ENCODE measurements around the gene AHCTF1.
"Not testable (repeated sequence)": the region's sequence is repeated elsewhere in the genome, so short reads cannot be mapped to it uniquely, and the experiment has no call there.

Gene AHCTF1

GRCh38 chr1:246916026-246916923 lies 15.5 kb downstream of the AHCTF1 start:
- not testable (repeated sequence) for DNase-seq (ENCODE audit: low read depth, low spot score)

DNA sequence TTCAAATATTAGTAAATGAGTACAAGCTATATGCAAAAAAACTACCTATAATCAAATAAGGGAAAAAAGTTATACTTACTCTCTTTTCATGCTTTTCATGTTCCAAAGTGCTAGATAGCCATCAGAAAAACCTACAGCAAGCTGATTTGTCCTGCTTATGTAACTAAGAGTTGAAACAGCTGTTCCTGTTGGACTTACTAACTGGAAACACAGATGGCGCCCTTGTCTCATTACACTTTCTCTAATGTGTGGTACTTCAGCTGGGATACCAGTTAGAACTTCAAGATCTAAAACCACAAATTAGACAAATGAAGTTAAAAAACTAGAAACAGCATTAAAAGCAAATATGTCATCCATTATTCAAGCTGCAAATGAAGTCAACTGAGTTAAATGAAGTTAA lies 24.3 kb downstream of the AHCTF1 start:
- DNase-seq (ENCODE audit: low read depth, low spot score), result no peak

- no peak for DNase-seq (ENCODE audit: low read depth, low spot score)
Measured at GRCh38 chr1:246906833-246907232, 24.9 kb downstream of the AHCTF1 start.

DNA sequence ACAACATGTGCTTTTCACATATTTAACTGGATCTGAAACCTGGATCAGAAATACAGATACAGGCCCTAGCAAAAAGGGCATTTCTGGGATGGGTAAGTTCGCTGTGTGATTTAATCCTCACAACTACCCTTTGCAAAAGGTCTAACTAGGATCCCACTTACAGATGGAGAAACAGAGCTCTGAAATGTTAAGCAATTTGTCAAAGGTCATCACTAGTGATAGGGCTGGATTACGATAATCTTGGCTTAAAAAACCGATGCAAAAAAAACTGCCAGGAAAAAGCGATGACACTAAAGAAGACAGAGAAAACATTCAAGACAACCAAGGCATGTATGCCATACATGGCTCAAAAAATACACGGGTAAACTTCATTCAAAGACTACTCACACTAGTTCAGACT lies 29.9 kb downstream of the AHCTF1 start:
- no peak for DNase-seq (ENCODE audit: low read depth, low spot score)

- DNase-seq (ENCODE audit: low read depth, low spot score), result no peak
Measured at GRCh38 chr1:246897302-246897701, 34.4 kb downstream of the AHCTF1 start.

DNA sequence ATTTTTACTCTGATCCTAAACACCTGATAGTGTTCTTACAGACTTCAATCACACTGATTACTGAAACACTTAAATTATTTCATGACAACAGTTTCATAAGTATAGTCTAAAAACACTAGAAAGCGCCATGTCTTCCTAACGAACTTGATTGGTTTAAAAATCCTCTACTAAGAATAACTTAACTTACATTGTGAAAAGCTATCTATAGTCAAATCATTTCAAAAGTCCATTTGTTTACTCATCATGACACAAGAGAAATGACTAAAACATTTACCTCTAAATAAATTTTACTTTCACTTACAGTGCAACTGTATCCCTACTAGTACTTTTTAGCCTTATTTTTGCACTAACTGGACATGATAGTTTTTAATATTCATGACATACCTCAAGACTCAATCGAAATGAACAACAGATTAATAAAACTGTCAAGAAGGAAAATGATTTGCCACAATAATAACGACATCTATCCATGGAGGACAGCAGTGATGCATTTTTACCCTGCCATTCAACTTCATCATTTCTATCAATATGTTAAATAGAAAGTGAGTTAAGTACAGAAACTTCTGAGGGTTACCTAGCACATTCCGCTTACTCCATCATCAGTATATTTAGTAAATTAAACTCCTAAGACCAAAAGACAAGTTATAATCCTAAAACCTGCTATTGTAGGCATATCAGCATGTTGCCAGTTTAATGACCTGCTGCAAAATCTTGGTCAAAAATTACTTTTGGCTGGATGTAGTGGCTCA lies 38.4 kb downstream of the AHCTF1 start:
- DNase-seq (ENCODE audit: low read depth, low spot score), result no peak

DNA sequence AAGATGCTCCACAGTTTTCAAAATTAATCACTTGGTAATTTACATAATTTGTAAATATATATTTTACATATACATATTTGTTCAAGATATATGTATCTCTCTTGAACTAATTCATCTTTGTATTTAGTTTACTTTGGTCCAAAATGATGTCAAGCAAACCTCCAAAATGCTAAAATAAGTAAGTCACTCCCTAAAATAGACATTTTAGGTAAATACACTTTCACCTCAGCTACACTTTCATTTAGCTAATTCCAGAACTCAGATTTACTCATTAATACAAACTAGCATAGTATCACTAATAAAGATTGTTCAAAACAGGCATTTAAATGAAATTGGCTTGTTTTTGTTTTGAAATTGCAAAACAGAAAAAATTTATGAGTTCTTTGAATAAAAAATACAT lies 40.6 kb downstream of the AHCTF1 start:
- no peak for DNase-seq (ENCODE audit: low read depth, low spot score)

DNA sequence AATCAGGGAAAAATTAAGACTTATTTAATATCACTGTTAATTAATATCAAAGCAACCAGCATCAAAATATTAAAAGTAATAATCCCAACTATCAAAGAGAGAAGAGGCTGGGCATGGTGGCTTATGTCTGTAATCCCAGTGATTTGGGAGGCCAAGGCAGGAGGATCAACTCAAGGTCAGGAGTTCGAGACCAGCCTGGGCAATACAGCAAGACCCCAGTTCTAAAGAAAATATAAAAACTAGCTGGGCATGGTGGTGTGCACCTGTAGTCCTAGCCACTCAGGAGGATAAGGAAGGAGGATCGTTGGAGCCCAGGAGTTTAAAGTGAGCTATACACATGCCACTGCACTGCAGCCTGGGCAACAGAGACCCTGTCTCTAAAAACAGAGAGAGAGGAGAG lies 43.2 kb downstream of the AHCTF1 start:
- DNase-seq (ENCODE audit: low read depth, low spot score), result no peak

DNA sequence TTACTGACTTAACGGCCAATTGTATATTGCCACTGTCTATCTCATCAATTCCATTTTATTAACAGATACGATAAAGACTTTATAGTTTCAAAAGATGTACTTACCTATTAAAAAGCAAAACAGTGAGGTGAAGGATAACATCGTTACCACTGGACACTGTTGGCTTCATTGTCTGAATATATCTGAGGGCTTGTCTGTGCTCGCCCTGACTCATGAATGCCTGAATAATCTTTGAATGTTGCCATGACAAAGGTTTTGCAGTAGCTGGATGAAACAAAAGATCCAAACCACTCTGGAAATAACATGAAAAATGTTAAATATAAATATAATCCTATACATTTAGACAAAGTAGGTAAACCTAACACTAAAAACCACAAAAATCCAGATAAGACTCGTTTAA lies 46.4 kb downstream of the AHCTF1 start:
- not testable (repeated sequence) for DNase-seq (ENCODE audit: low read depth, low spot score)

- DNase-seq (ENCODE audit: low read depth, low spot score), result no peak
Measured at GRCh38 chr1:246878551-246878950, 53.2 kb downstream of the AHCTF1 start.

GRCh38 chr1:246876431-246876830 lies 55.3 kb downstream of the AHCTF1 start:
- DNase-seq (ENCODE audit: low read depth, low spot score), result no peak

GRCh38 chr1:246875041-246876026 lies 56.4 kb downstream of the AHCTF1 start:
- no peak for DNase-seq (ENCODE audit: low read depth, low spot score)

GRCh38 chr1:246865921-246866320 lies 65.8 kb downstream of the AHCTF1 start:
- DNase-seq (ENCODE audit: low read depth, low spot score), result no peak

- DNase-seq (ENCODE audit: low read depth, low spot score), result not testable (repeated sequence)
Measured at GRCh38 chr1:246863791-246864190, 68.0 kb downstream of the AHCTF1 start.

- no peak for DNase-seq (ENCODE audit: low read depth, low spot score)
Measured at GRCh38 chr1:246860401-246860800, 71.3 kb downstream of the AHCTF1 start.

DNA sequence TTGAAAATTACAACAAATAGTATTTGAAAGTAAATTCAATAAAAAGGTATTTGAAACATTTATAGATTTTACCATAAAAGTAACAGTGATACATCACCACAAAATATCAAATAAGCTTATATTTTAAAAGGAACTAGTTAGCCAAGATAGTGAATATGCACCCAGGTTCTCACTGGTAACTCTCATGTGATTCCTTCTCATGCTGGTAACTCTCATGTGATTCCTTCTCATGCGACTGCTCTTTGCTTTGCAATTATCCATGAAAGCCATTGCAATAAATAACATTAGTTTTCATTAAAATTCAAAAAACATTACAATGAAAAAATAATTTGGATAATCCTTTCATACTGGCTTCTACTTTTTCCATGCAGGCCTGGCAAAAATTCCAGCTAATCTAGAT lies 75.4 kb downstream of the AHCTF1 start:
- no peak for DNase-seq (ENCODE audit: low read depth, low spot score)

DNA sequence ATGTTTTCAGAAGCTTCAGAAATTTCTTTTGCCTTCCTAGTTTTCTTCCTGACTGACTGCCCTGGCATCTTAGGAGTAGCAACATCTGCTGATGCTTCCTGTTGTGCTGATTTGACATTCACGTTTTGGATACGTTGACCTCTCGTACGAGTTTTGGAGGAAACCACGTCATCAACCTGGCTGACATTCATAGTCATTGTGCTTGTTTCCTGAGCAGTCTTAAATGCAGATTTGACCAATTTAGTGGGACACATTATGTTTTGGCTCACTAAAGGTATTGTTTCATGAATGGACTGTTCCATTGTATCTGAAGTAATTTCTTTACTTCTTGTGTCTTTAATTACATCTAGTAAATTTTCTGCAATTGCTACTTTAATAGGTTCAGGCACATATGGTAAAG lies 81.1 kb downstream of the AHCTF1 start:
- DNase-seq (ENCODE audit: low read depth, low spot score), result not testable (repeated sequence)

- DNase-seq (ENCODE audit: low read depth, low spot score), result no peak
Measured at GRCh38 chr1:246843876-246844275, 87.9 kb downstream of the AHCTF1 start.

GRCh38 chr1:246840761-246841160 lies 91.0 kb downstream of the AHCTF1 start:
- not testable (repeated sequence) for DNase-seq (ENCODE audit: low read depth, low spot score)

GRCh38 chr1:246838118-246838456 lies 93.7 kb downstream of the AHCTF1 start:
- no peak for DNase-seq (ENCODE audit: low read depth, low spot score)

- DNase-seq (ENCODE audit: low read depth, low spot score), result no peak
Measured at GRCh38 chr1:246837418-246838117, 94.2 kb downstream of the AHCTF1 start.

Measured in iPS DF 19.7 (cell line).